DMS53 (cell line): ENCODE data around the gene ZNF197.
A peak's percentile ranks its signal among the peaks of the same experiment; 100 is the strongest.
"Not testable (repeated sequence)": the region's sequence is repeated elsewhere in the genome, so short reads cannot be mapped to it uniquely, and the experiment has no call there.

Source experiments
- DNase-seq: peaks from one replicate; lab custom pipeline; 2025; lab: John Stamatoyannopoulos, UW

The ZNF197 gene

DNA sequence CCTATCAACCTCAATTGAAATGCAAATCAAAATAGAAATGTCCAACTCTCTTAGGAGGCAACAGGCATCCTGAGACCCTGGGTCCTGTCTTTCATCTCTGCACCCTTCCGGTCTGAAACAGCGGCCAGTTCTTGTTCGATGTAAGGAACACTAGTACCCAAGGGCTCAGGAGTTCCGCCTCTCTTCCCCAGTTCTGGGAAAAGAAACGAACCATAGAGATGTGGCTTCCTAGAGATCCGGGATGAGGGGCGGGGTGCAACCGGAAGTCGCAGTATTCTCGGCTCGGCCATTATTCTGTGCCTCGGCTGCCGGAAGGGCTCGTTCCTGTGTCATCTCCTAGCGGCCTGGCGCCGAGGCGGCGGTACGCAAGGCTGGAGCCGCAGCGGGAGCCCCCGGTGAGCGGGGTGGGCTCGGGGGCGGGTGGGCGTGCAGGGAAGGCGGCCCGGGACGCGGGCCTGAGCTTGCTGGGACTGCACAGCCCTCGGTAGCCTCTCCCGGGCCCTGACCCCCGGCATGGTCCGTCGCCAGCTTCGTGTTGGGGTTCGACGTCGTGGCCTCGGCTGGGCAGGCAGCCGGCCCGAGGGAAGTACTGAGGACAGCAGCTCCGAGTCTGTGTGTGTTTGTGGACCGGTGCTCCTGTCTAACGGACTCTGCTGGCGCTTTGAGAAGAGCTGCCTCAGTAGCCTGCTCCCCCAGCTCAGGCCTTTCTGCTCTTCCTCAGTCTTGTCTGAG, at the start of gene ZNF197:
TSS of gene ZNF197 (plus strand) at position 288 of the 732 bp plus-strand sequence. CDS start 4,119 bp downstream, outside the sequence.
- peak; percentile 86 for DNase-seq

DNA sequence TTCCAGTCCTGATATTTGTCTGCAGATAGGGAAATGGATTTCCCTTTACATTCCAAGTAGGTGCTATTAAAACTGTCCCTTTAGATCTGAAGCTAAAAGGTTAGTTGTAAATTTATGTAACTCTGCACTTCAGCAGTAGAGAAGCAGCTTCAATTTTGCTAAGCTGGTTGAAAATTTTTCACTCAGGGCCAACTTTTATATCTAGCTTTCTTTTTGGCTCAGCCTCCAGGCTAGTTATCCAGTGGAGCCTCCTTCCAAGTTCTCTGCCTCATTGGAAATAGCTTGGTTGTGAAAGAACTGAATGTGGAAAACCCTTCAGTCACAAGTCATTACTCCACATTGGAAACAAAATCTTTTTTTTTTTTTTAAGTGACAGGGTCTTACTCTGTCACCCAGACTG, 48.2 kb upstream of the ZNF197 start:
- DNase-seq: no peak

DNA sequence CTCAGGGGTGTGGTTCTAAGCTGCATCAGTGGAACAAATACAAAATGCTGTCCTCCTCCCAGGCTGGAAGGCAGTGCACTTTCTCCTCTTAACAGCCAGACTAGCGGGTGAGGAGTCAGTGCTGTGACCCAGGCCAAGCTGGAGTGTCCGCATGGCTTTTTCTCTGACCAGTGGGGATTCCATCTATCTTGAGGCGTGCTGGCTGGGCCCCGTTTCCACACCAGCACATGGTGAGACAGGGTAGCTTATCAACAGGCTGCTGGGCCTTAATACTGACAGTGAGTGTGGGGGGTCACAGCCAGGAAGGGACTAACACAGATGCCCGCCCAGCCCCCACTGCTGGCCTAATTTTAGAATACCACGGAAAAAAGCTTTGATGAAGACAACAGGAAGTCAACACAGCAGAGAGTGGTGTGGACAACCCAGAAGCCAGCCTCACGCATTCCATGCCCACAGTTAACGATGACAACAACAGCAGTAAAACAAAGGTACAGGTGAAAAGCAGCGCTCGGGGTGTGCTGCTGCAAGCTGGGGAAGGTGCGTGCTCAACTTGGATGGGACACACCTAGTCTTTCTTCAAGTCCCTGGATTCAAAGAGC, 47.4 kb upstream of the ZNF197 start:
- not testable (repeated sequence) for DNase-seq

DNA sequence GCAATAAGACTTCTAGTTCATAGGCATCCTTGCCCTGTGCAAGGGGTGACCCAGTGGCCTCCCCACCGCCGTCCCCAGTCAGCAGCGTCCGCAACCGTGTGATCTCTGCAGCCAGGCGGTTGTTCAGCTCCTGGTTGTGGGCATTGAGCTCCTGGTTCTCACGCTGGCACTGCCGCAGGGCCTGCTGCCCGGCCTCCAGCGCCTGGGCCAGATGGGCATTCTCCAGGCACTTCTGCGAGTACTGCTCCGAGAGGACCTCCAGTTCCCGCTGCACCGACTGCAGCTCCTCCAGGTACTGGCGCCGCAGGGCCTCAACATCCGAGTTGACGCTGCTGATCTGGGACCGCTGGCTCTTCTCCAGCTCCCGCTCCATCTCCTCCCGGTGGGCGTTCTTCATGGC, 46.5 kb upstream of the ZNF197 start:
- DNase-seq: not testable (repeated sequence)

DNA sequence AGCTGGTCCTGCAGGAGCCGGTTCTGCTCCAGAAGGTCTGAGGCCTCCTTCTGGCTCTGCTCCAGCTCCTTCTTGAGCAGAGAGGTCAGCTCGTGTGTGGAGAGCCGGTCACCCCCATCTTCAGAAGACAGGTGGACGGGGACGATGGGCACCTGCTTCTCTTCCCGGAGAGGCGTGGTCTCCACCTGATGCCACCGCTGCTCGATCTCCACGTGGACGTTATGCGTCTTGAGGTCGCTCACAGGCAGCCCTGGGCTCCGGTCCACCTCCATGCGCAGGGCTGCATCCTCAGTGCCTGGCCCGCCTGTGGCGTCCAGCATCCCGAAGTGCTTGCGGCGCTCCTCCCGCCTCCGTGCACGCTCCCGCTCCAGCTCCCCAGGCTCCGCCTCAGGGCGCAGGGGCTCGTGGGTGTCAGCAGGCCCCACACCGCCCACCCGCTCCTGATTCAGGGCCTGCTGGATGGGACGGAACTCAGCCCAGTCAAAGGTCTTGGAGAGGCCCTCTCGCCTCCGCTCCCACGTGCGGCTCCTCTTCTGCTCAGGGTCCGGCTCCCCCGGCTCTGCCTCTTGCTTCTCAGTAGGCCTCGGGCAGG, 45.8 kb upstream of the ZNF197 start:
- DNase-seq: not testable (repeated sequence)

DNA sequence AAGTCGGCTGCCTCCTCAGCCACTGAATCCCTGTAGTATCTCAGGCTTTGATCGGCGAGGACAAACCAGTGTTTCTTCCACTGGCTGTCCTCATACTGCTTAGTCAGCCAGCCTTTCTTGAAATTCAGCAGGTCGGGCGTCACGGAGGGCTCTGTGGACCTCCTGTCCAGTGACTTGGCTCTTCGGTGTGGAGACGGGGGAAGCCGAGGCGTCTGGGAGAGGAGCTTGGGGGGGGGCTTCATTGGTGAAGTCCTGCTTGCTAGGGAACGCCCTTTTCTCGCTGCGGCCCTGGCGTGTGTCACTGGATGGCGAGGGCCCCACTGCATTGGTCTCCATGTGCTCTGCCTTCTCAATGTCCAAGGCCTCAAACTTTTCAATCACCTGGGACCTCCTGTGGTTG, 45.1 kb upstream of the ZNF197 start:
- DNase-seq: not testable (repeated sequence)

DNA sequence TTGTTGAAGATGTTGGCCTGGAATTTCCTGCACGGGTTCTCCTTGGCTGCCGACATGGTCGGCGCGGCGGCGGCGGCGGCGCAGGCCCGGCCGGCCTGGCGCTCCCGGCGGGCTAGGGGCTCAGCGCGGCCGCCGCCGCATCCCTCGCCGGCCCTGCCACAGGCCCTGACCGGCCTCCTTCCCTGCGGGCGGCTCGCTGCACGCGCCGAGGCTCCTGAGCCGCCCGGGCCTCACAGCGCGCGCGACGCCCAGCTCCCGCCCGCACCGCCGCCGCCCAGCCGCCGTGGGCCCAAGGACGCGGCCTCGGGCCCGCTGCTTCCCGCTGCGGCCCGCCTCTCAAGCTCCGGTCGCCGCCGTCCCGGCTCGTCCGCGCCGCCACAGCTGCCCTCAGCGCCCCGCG, 43.9 kb upstream of the ZNF197 start:
- not testable (repeated sequence) for DNase-seq

DNA sequence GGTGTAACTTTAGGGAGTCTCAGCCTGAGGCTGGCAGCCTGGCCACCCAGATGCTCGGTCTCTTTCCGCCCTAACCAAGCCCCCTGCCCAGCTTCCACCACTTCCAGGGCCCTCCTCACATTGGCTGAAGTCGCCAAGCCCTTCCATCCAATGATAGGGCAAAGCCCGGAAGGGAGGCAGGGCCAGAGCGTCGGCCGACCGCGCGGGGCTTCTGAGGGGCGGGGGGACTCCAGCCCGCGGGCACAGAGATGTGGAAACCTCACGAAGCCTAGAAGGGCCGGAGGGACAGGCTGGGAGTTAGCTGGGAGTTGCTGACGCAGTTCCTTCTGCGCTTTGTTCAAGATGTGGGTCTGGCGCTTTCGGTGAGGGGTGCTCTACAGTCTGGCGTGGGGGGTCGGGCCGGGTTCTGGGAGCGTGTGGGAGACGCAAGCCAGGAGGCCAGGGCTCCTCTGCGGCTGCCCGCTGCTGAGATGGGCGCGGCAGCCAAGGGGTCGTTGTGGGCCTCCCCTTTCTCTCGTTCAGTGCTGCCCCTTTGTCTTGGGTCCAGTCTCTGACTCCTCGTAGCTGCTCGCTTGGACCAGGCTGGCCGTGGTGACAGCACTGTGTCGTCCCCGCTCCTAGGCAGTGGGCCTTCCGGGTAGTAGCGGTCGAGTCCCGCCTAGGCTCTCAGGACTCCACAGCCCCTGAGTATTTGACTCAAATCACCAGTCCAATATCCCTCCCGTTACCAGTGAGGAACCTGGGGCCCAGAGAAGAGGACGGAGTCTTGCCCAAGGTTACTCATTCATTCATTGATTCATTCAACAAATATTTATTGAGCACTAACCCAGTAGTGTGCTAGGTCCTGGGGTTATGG, 40.0 kb upstream of the ZNF197 start, which contains the start of gene ZNF660:
TSS of gene ZNF660 (plus strand) at position 319 of the 856 bp plus-strand sequence. CDS start 9,230 bp downstream, outside the sequence.
- DNase-seq: peak; percentile 66

DNA sequence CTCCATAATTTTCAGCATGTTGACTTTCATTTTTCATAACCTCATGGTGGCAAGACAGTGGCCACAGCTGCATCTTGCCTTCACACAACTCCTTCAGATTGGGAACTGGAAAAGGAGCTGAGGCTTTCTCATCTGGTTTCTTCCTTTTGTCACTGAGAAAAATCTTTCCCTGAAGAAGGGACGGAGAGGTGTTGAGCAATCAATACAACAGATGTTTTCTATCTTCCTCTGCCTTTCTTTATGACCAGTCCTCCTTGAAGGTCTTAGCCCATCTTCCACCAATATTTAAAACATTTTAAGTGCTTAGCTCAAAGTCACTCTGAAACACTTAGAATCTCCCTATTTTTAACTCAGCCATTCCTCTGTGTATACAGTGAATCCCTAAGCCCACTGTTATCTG, 28.2 kb upstream of the ZNF197 start:
- DNase-seq: no peak

DNA sequence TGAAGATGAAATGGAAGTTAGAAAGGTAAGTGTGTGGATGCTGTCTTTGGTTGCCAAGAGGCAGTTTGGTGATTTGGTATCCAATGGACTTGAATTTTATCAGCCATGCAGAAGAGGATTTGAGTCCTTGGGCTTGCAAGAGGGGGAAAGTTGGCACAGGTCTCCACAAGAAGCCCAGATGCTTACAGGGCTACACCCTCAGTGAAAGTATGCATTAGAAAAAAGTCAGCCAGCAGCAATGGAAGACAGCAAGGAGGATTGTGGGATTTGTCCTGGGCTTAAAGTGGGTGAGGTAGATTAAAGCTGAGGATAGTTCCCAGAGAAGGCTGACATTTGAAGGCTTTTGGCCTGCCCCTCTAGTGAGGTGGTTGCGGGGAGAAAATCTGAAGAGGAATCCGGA, 23.1 kb upstream of the ZNF197 start:
- DNase-seq: no peak

DNA sequence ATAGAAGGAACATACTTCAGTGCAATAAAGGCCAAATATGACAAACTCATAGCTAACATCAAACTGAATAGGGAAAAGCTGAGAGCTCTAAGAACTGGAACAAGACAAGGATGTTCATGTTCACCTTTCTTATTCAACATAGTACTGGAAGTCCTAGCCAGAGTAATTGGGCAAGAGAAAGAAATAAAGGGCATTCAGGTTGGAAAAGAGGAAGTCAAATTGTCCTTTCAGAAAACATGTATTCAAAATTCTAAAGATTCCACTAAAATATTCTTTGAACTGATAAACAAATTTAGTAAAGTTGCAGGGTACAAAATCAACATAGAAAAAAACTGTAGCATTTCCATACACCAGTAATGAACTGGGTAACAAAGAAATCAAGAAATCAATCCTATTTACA, 12.2 kb upstream of the ZNF197 start:
- DNase-seq: no peak

DNA sequence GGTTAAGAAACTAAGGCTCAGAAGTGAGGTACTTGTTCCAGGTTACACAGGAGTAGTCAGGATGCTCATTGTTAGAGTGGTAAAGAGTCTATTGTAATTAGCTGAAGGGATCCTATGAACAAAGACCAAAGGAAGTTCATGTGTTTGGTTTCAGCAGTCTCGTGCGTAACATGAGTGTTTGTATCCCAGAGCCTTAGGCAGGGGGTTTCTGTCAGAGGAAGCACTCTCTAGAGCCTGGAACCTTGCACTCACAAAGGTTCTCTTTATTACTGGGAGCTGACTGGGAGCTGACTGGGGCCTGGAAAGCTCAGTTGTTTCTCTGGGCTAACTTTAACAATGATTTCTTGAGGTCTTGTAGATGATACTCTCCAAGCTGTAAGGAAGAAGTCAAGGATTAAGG, 3.9 kb downstream of the ZNF197 start:
- no peak for DNase-seq

DNA sequence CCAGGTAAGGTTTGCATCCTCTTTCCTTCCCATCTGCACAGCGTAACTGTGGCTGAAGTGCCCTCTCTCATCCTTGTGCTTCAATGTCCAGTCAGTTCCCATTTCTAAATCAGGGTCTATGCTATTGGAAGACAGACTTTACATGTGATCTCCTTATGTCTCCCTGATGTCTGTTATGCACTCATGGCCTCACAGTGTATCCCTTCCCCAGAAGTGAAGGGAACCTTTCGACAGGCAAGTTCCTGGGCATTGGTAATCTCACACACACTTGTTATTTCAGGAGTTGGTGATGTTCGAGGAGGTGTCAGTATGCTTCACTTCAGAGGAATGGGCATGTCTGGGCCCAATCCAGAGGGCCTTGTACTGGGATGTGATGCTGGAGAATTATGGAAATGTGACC, 7.4 kb downstream of the ZNF197 start:
- no peak for DNase-seq

DNA sequence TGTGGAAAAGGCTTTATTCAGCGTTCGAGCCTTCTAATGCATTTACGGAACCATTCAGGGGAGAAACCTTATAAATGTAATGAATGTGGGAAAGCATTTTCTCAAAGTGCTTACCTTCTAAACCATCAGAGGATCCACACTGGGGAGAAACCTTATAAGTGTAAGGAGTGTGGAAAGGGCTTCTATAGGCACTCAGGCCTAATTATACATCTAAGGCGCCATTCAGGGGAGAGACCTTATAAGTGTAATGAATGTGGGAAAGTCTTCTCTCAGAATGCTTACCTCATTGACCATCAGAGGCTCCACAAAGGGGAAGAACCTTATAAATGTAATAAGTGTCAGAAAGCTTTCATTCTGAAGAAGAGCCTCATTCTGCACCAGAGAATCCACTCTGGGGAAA, 17.5 kb downstream of the ZNF197 start:
- no peak for DNase-seq

DNA sequence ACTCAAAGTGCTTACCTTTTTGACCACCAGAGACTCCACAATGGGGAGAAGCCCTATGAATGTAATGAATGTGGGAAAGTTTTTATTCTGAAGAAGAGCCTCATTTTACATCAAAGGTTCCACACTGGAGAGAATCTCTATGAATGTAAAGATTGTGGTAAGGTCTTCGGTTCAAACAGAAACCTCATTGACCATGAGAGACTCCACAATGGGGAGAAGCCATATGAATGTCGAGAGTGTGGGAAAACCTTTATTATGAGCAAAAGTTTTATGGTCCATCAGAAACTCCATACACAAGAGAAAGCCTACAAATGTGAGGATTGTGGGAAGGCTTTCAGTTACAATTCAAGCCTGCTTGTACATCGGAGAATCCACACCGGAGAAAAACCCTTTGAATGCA, 18.2 kb downstream of the ZNF197 start:
- no peak for DNase-seq

DNA sequence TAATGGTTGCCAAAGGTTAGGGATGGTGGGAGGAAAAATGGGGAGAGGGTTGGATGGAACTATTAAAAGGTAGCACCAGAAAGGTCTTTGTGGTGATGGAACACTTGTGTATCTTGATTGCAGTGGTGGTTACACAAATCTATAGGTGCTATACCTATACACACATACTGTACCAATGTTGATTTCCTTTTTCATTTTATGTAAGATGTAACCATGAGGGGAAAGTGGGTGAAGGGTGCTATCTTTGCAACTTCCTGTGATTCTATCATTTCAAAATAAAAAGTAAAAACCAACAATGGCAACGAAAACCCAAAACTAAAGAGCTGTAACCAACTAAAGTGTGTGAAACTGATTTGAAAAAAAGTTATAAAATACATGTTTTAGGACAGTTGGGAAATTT, 22.9 kb downstream of the ZNF197 start:
- DNase-seq: no peak

DNA sequence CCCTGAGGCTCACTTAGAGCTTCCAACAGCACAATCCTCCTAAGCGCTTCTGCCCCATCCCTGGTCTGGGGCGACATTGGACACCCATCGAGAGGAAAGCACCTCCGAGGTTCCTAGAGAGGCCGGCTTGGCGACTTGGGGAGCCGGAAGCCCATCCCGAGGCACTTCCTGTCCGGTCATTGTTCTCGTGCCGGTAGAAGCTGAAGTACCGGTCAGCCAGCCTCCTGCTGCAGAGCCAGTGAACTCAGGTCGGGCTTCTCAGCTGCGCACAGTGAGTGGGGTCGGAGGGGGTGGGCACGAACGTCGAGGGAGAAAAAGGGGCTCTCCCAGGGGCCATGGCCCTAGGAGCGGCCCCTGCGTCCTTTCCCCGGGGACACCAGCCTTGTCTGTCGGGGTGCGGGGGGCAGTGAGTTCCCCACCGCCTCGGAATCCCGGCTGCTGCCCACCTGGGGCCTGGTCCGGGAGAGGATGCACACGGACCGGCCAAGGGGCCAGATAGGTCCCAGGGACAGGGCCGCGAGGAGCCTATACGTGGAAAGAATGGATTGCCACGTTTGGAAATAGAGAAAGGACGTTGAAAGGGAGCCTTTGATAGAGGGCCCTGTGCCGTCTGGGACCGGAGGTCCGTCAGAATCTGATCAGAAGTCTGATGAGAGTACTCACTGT, 23.9 kb downstream of the ZNF197 start, which contains the start of gene ZNF35:
TSS of gene ZNF35 (plus strand) at position 169 of the 666 bp plus-strand sequence. CDS start 2,336 bp downstream, outside the sequence.
- peak; percentile 84 for DNase-seq

DNA sequence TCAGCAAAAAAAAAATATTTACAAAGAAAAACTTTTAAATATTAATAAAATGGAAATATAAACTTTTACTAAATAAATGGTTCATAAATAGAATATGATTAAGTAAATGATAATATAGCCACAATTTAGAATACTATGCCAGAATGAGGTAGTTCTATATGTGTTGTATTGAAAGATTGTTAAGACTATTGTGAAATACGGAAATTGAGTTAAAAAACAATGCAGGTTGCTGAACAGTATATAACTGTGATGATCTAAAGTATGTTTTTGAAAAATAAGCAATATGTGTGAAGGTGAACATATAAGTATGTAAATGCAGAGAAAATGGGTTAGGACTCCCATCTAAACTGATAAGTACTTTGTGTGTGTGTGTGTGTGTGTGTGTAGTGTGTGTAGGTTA, 24.9 kb downstream of the ZNF197 start:
- no peak for DNase-seq

DNA sequence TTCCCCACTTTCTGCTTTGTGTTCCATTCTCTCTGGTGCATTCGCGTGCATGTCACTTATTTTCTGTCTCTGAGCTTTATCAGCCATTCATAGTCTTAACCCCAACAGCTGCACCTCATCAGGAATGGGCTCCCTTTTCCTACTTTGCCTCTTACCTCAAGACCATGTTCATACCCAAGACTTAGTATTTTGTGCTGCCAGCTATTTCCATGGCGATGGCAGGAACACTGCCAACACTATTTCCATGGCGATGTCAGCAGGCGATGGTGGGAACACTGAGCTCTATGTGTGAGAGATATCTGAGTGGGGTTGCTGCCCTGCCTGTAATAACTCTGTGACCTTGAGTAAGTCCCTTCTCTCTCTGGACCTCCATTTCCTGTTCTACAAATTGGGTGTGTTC, 29.2 kb downstream of the ZNF197 start:
- DNase-seq: peak; percentile 0

DNA sequence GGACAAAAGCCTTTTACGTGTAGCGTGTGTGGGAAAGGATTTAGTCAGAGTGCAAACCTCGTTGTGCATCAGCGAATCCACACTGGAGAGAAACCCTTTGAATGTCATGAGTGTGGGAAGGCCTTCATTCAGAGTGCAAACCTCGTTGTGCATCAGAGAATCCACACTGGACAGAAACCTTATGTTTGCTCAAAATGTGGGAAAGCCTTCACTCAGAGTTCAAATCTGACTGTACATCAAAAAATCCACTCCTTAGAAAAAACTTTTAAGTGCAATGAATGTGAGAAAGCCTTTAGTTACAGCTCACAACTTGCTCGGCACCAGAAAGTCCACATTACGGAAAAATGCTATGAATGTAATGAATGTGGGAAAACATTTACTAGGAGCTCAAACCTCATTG, 34.2 kb downstream of the ZNF197 start:
- no peak for DNase-seq

DNA sequence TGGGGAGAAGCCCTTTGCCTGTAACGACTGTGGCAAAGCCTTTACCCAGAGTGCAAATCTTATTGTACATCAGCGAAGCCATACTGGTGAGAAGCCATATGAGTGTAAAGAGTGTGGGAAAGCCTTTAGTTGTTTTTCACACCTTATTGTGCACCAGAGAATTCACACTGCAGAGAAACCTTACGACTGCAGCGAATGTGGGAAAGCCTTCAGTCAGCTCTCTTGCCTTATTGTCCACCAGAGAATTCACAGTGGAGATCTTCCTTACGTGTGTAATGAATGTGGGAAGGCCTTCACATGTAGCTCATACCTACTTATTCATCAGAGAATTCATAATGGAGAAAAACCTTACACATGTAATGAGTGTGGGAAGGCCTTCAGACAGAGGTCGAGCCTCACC, 34.6 kb downstream of the ZNF197 start:
- DNase-seq: no peak

DNA sequence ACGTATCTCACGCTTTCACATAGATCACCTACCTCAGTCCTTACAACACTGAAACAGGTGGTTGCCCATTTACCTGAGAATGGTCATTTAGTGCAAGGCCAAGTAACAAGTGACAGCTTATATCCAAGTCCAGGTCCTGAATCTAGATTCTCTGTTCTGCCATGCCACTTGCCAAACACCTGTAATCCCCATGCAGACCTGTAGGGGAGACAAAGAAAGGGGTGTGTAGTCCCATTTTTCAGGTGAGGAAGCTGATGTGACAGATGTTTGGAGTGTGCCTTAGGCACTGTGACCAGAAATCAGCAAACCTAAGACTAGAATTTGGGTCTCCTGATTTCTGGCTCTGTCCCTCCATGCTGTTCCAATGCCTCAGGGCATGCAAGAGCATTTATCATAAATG, 36.4 kb downstream of the ZNF197 start:
- peak; percentile 8 for DNase-seq
